WTC11 (cell line): ENCODE measurements around the gene CLEC4C. TPM values are rescaled to one million over a fixed set of nuclear protein-coding genes. Genes with fewer than 3 reads are reported as not detected.
"Not testable (repeated sequence)": the region's sequence is repeated elsewhere in the genome, so short reads cannot be mapped to it uniquely, and the experiment has no call there.

Experiments used
- ATAC-seq: fragments of 200-7000 bp; cut with Tn5 transposase; 2 replicates; pipeline ENCODE4 v1.10.0; 2021; ENCODE audit warnings: mild to moderate bottlenecking, moderate library complexity
- CTCF ChIA-PET: fragments of 300-600 bp; sonication (Branson Sonifier 250); formaldehyde crosslinking; loops from one replicate; lab custom pipeline; 2021; ENCODE audit warnings: antibody characterized with exemption; lab: Charles Lee
- POLR2A ChIA-PET: fragments of 350-600 bp; sonication (Branson Sonifier 250); formaldehyde crosslinking; loops from one replicate; lab custom pipeline; 2021; ENCODE audit warnings: antibody characterized with exemption; lab: Charles Lee
- DNase-seq: peaks from one replicate; pipeline ENCODE4 v3.0.0; 2021; ENCODE audit warnings: low spot score
- H3K27ac Mint-ChIP-seq: 2 replicates; pipeline ENCODE4 v1.8.0; 2021; ENCODE audit warnings: mixed read lengths
- H3K27me3 Mint-ChIP-seq: 2 replicates; pipeline ENCODE4 v1.8.0; 2021; ENCODE audit warnings: low read depth, mild to moderate bottlenecking, moderate library complexity, mixed read lengths
- H3K36me3 Mint-ChIP-seq: 2 replicates; pipeline ENCODE4 v1.8.0; 2021; ENCODE audit warnings: mixed read lengths
- H3K4me1 Mint-ChIP-seq: 2 replicates; pipeline ENCODE4 v1.8.0; 2022; ENCODE audit warnings: mixed read lengths
- H3K4me3 Mint-ChIP-seq: 2 replicates; pipeline ENCODE4 v1.8.0; 2021; ENCODE audit warnings: mild to moderate bottlenecking, moderate library complexity, mixed read lengths
- H3K9me3 Mint-ChIP-seq: 2 replicates; pipeline ENCODE4 v1.8.0; 2021; ENCODE audit warnings: mixed read lengths
- ATF2 ChIP-seq: sonication (generic); formaldehyde crosslinking; IDR thresholded peaks from 2 replicates; pipeline ENCODE4 v1.8.1; 2022; ENCODE audit warnings: low read depth, missing genetic modification reagents, borderline replicate concordance
- CREB1 ChIP-seq: sonication (generic); formaldehyde crosslinking; IDR thresholded peaks from 2 replicates; pipeline ENCODE4 v1.8.0; 2023; ENCODE audit warnings: mild to moderate bottlenecking, missing genetic modification reagents
- E2F4 ChIP-seq: sonication (generic); formaldehyde crosslinking; IDR thresholded peaks from 2 replicates; pipeline ENCODE4 v1.8.1; 2022; ENCODE audit warnings: low read depth, mild to moderate bottlenecking, moderate library complexity, missing genetic modification reagents, borderline replicate concordance
- NFYB ChIP-seq: sonication (generic); formaldehyde crosslinking; conservative IDR thresholded peaks from 2 replicates; pipeline ENCODE4 v1.8.0; 2022; ENCODE audit warnings: low read depth, missing genetic modification reagents
- NR1H2 ChIP-seq: sonication (generic); formaldehyde crosslinking; IDR thresholded peaks from 2 replicates; pipeline ENCODE4 v1.9.0; 2021; ENCODE audit warnings: mild to moderate bottlenecking, moderate library complexity, missing genetic modification reagents
- NR2C2 ChIP-seq: sonication (generic); formaldehyde crosslinking; IDR thresholded peaks from 2 replicates; pipeline ENCODE4 v1.8.0; 2022; ENCODE audit warnings: mild to moderate bottlenecking, missing genetic modification reagents
- SMAD3 ChIP-seq: sonication (generic); formaldehyde crosslinking; IDR thresholded peaks from 2 replicates; pipeline ENCODE4 v1.8.0; 2022; ENCODE audit warnings: missing genetic modification reagents, mild to moderate bottlenecking, borderline replicate concordance
- SP1 ChIP-seq: sonication (generic); formaldehyde crosslinking; conservative IDR thresholded peaks from 2 replicates; pipeline ENCODE4 v1.8.1; 2022; ENCODE audit warnings: missing genetic modification reagents
- STAT6 ChIP-seq: sonication (generic); formaldehyde crosslinking; conservative IDR thresholded peaks from 2 replicates; pipeline ENCODE4 v1.8.1; 2023; ENCODE audit warnings: mild to moderate bottlenecking, low read depth, missing genetic modification reagents, moderate library complexity
- ZMAT4 ChIP-seq: fragments of 250-450 bp; sonication (Bioruptor Pico); IDR thresholded peaks from 2 replicates; pipeline ENCODE4 v1.9.0; 2021; ENCODE audit warnings: mild to moderate bottlenecking
- ZNF232 ChIP-seq: sonication (generic); formaldehyde crosslinking; IDR thresholded peaks from 2 replicates; pipeline ENCODE4 v1.8.0; 2022; ENCODE audit warnings: mild to moderate bottlenecking, missing genetic modification reagents
- ZNF281 ChIP-seq: sonication (generic); formaldehyde crosslinking; IDR thresholded peaks from 2 replicates; pipeline ENCODE4 v1.8.0; 2023; ENCODE audit warnings: mild to moderate bottlenecking, missing genetic modification reagents
- ZNF416 ChIP-seq: fragments of 250-450 bp; sonication (Bioruptor Pico); IDR thresholded peaks from 2 replicates; pipeline ENCODE4 v1.9.0; 2021; ENCODE audit warnings: mild to moderate bottlenecking, inconsistent platforms
- ZNF532 ChIP-seq: fragments of 250-450 bp; sonication (Bioruptor Pico); IDR thresholded peaks from 2 replicates; pipeline ENCODE4 v1.9.0; 2021; ENCODE audit warnings: mild to moderate bottlenecking, borderline replicate concordance
- total RNA-seq: library from RNA; stranded (reverse); gene quantifications from 3 replicates; pipeline ENCODE4 v1.2.3, GENCODE V29; 2021

The CLEC4C gene
- total RNA-seq, 1 experiment from 2014 or later: 0.50 TPM

- TF ChIP-seq NR2C2 (CRISPR knock-in tag) (no peak), ZNF232 (CRISPR knock-in tag) (no peak), NFYB (CRISPR knock-in tag) (no peak), ZNF416 (CRISPR knock-in tag) (no peak), CREB1 (CRISPR knock-in tag) (no peak), STAT6 (CRISPR knock-in tag) (no peak), ATF2 (CRISPR knock-in tag) (no peak), SMAD3 (CRISPR knock-in tag) (no peak)
These were observed 15.7 kb downstream of the CLEC4C start (continued) for GRCh38 chr12:7731486-7731885.

- DNase-seq, H3K36me3 Mint-ChIP-seq, H3K27ac Mint-ChIP-seq, H3K27me3 Mint-ChIP-seq, ATAC-seq, H3K4me3 Mint-ChIP-seq, POLR2A ChIA-PET: not testable (repeated sequence)
- Mint-ChIP-seq H3K9me3 (peaks cover 12% of the 10 kb centered on the region), H3K4me1 (peaks cover 20% of the 10 kb centered on the region)
- CTCF ChIA-PET: interaction anchor here (0.6 to 1.0 kb wide), 4 partner anchors 15 to 205 kb away, joined by 3 to 4 read pairs (median 3); no protein-coding TSS in a partner anchor
These were observed 16.2 kb downstream of the CLEC4C start for GRCh38 chr12:7730984-7731383.

- no peak overlapping the region for H3K4me3 Mint-ChIP-seq
- POLR2A ChIA-PET: no interaction called here
- TF ChIP-seq E2F4 (CRISPR knock-in tag): no peak
- CTCF ChIA-PET: no interaction called here
- peaks cover 20% of the 10 kb centered on the region for H3K4me1 Mint-ChIP-seq
- ATAC-seq (no peak), DNase-seq (no peak)
- H3K9me3 Mint-ChIP-seq: peaks cover 22% of the 10 kb centered on the region
- H3K36me3 Mint-ChIP-seq: peaks cover 16% of the 10 kb centered on the region
- H3K27ac Mint-ChIP-seq: peak overlapping the region; percentile 61; the same call in 1 of the 2 replicates
- H3K27me3 Mint-ChIP-seq: no peaks in the 10 kb centered on the region
These were observed 17.4 kb downstream of the CLEC4C start for GRCh38 chr12:7729746-7730145.

GRCh38 chr12:7723926-7724325 lies 23.2 kb downstream of the CLEC4C start:
- Mint-ChIP-seq H3K27ac (no peak overlapping the region), H3K27me3 (no peaks in the 10 kb centered on the region), H3K9me3 (peaks cover 22% of the 10 kb centered on the region), H3K36me3 (peaks cover 16% of the 10 kb centered on the region), H3K4me3 (no peak overlapping the region), H3K4me1 (peaks cover 5% of the 10 kb centered on the region; the same call in 1 of the 2 replicates)
- DNase-seq: no peak
- no peak for ATAC-seq
- ChIA-PET POLR2A (no interaction called here), CTCF (interaction anchor here (0.9 kb wide), 1 partner anchor 83 kb away, joined by 3 read pairs; no protein-coding TSS in a partner anchor)
- TF ChIP-seq ZNF416 (CRISPR knock-in tag) (no peak), SP1 (CRISPR knock-in tag) (no peak), ZMAT4 (no peak), ZNF281 (no peak), NFYB (CRISPR knock-in tag) (no peak), NR1H2 (CRISPR knock-in tag) (no peak), ZNF532 (CRISPR knock-in tag) (no peak)
